Mesendoderm (in vitro differentiated cells): ENCODE data around the gene RARG.

Source experiments
- DNase-seq: peaks from one replicate; pipeline ENCODE4 v3.0.0; 2013
- H2AK5ac ChIP-seq: 2 replicates; pipeline ENCODE4 v1.6.1; 2013; ENCODE audit warnings: low read length, inconsistent platforms
- H2BK120ac ChIP-seq: 2 replicates; pipeline ENCODE4 v1.6.1; 2013; ENCODE audit warnings: low read depth, mild to moderate bottlenecking, low read length, moderate library complexity, mixed read lengths
- H2BK15ac ChIP-seq: replicated peaks from 2 replicates; pipeline ENCODE4 v1.6.1; 2013; ENCODE audit warnings: low read depth, mild to moderate bottlenecking, moderate library complexity
- H2BK5ac ChIP-seq: 2 replicates; pipeline ENCODE4 v1.6.1; 2013; ENCODE audit warnings: low read length, inconsistent platforms
- H3K18ac ChIP-seq: 2 replicates; pipeline ENCODE4 v1.6.1; 2013; ENCODE audit warnings: mild to moderate bottlenecking, low read length, mixed read lengths
- H3K23ac ChIP-seq: one replicate; pipeline ENCODE4 v1.6.1; 2013; ENCODE audit warnings: low read length
- H3K27ac ChIP-seq: 2 replicates; pipeline ENCODE4 v1.5.1; 2013; ENCODE audit warnings: low read depth, mild to moderate bottlenecking, inconsistent platforms, low read length, moderate library complexity
- H3K27me3 ChIP-seq: 2 replicates; pipeline ENCODE4 v1.6.1; 2013; ENCODE audit warnings: low read length, control low read depth, mild to moderate bottlenecking, inconsistent platforms; ENCODE audit not compliant: insufficient read depth, poor library complexity
- H3K36me3 ChIP-seq: 2 replicates; pipeline ENCODE4 v1.6.1; 2013; ENCODE audit warnings: low read length, inconsistent platforms; ENCODE audit not compliant: control insufficient read depth, insufficient read depth
- H3K4ac ChIP-seq: one replicate; pipeline ENCODE4 v1.6.1; 2013; ENCODE audit warnings: low read depth, mild to moderate bottlenecking, low read length, moderate library complexity
- H3K4me1 ChIP-seq: 2 replicates; pipeline ENCODE4 v1.6.1; 2013; ENCODE audit warnings: low read depth, low read length, inconsistent platforms; ENCODE audit not compliant: control insufficient read depth
- H3K4me2 ChIP-seq: 2 replicates; pipeline ENCODE4 v1.6.1; 2013; ENCODE audit warnings: low read length
- H3K4me3 ChIP-seq: 2 replicates; pipeline ENCODE4 v1.5.1; 2013; ENCODE audit warnings: mild to moderate bottlenecking, low read length
- H3K56ac ChIP-seq: one replicate; pipeline ENCODE4 v1.6.1; 2013; ENCODE audit warnings: low read length
- H3K79me1 ChIP-seq: 2 replicates; pipeline ENCODE4 v1.6.1; 2013; ENCODE audit warnings: low read length, inconsistent platforms
- H3K79me2 ChIP-seq: 2 replicates; pipeline ENCODE4 v1.6.1; 2013; ENCODE audit warnings: mild to moderate bottlenecking, low read length; ENCODE audit not compliant: control insufficient read depth, insufficient read depth
- H3K9ac ChIP-seq: 2 replicates; pipeline ENCODE4 v1.6.1; 2013; ENCODE audit warnings: low read length, inconsistent platforms
- H4K5ac ChIP-seq: one replicate; pipeline ENCODE4 v1.6.1; 2013; ENCODE audit warnings: low read length
- H4K8ac ChIP-seq: one replicate; pipeline ENCODE4 v1.6.1; 2013; ENCODE audit warnings: low read depth, mild to moderate bottlenecking, control low read depth, low read length, moderate library complexity
- WGBS: extraction: QIAGEN DNeasy Blood & Tissue Kit; methylation state at CpG from one replicate; pipeline ENCODE4 v1.1.7; 2013; ENCODE audit warnings: low lambda C conversion rate, missing lambda C conversion rate; ENCODE audit not compliant: insufficient coverage; ENCODE audit errors: extremely low coverage; 5-methylcytosine and 5-hydroxymethylcytosine counted together

The RARG gene

GRCh38 chr12:53196486-53196885 lies 35.5 kb downstream of the RARG start:
- H3K79me2 ChIP-seq = no peaks in the 10 kb centered on the region
- no peak overlapping the region for H4K8ac ChIP-seq
- no peaks in the 10 kb centered on the region for H3K27me3 ChIP-seq
- H3K18ac ChIP-seq = no peak overlapping the region
- no peak overlapping the region for H2BK5ac ChIP-seq
- no peak overlapping the region for H3K4ac ChIP-seq
- H2AK5ac ChIP-seq = no peak overlapping the region
- no peaks in the 10 kb centered on the region for H3K4me1 ChIP-seq
- H3K9ac ChIP-seq = no peak overlapping the region
- H3K36me3 ChIP-seq = no peaks in the 10 kb centered on the region
- no peak overlapping the region for H3K4me3 ChIP-seq
- H3K4me2 ChIP-seq = no peak overlapping the region
- no peak overlapping the region for H3K27ac ChIP-seq
- no peak overlapping the region for H4K5ac ChIP-seq
- WGBS = no CpG with 5 or more reads among the region's 14 CpGs
- DNase-seq = no peak
- H2BK15ac ChIP-seq = no peak overlapping the region
- H2BK120ac ChIP-seq = no peak overlapping the region
- no peaks in the 10 kb centered on the region for H3K79me1 ChIP-seq
- H3K56ac ChIP-seq = peak overlapping the region; percentile 15
- no peak overlapping the region for H3K23ac ChIP-seq

- no peaks in the 10 kb centered on the region for H3K27me3 ChIP-seq
- H4K5ac ChIP-seq = no peak overlapping the region
These were observed 36.2 kb downstream of the RARG start for GRCh38 chr12:53195516-53196420.

GRCh38 chr12:53194973-53195372 lies 37.0 kb downstream of the RARG start:
- H3K79me1 ChIP-seq = no peaks in the 10 kb centered on the region
- WGBS = no CpG with 5 or more reads among the region's 1 CpG
- H3K79me2 ChIP-seq = no peaks in the 10 kb centered on the region
- H3K27ac ChIP-seq = no peak overlapping the region
- H4K8ac ChIP-seq = no peak overlapping the region
- no peak overlapping the region for H3K4me3 ChIP-seq
- no peak overlapping the region for H2AK5ac ChIP-seq
- no peak overlapping the region for H2BK120ac ChIP-seq
- DNase-seq = no peak
- H3K23ac ChIP-seq = no peak overlapping the region
- no peak overlapping the region for H3K56ac ChIP-seq
- no peak overlapping the region for H2BK15ac ChIP-seq
- H3K27me3 ChIP-seq = no peaks in the 10 kb centered on the region
- no peak overlapping the region for H3K9ac ChIP-seq
- H3K36me3 ChIP-seq = no peaks in the 10 kb centered on the region
- H3K18ac ChIP-seq = no peak overlapping the region
- no peak overlapping the region for H2BK5ac ChIP-seq
- no peaks in the 10 kb centered on the region for H3K4me1 ChIP-seq
- no peak overlapping the region for H3K4ac ChIP-seq
- H3K4me2 ChIP-seq = no peak overlapping the region
- no peak overlapping the region for H4K5ac ChIP-seq

More at GRCh38 chr12:53195516-53196420, 36.2 kb downstream of the RARG start:
- H3K79me2 ChIP-seq = no peaks in the 10 kb centered on the region
- no peak for DNase-seq
- H3K4me2 ChIP-seq = no peak overlapping the region
- H3K4ac ChIP-seq = no peak overlapping the region
- no peak overlapping the region for H4K8ac ChIP-seq
- no peaks in the 10 kb centered on the region for H3K4me1 ChIP-seq
- H3K27ac ChIP-seq = no peak overlapping the region
- no peak overlapping the region for H2BK120ac ChIP-seq
- H3K9ac ChIP-seq = no peak overlapping the region
- no peak overlapping the region for H3K18ac ChIP-seq
- H2BK15ac ChIP-seq = no peak overlapping the region
- H3K79me1 ChIP-seq = no peaks in the 10 kb centered on the region
- H3K36me3 ChIP-seq = no peaks in the 10 kb centered on the region
- no peak overlapping the region for H3K4me3 ChIP-seq
- no CpG with 5 or more reads among the region's 10 CpGs for WGBS
- no peak overlapping the region for H3K23ac ChIP-seq
- H3K56ac ChIP-seq = no peak overlapping the region
- H2BK5ac ChIP-seq = no peak overlapping the region
- H2AK5ac ChIP-seq = no peak overlapping the region

GRCh38 chr12:53193985-53194716 lies 37.9 kb downstream of the RARG start:
- no peak overlapping the region for H3K4ac ChIP-seq
- DNase-seq = no peak
- H3K4me2 ChIP-seq = no peak overlapping the region
- H3K4me1 ChIP-seq = no peaks in the 10 kb centered on the region
- H2BK15ac ChIP-seq = no peak overlapping the region
- no peaks in the 10 kb centered on the region for H3K79me2 ChIP-seq
- no peak overlapping the region for H3K23ac ChIP-seq
- H3K56ac ChIP-seq = no peak overlapping the region
- no peak overlapping the region for H3K9ac ChIP-seq
- H2BK5ac ChIP-seq = no peak overlapping the region
- H3K27me3 ChIP-seq = no peaks in the 10 kb centered on the region
- H2AK5ac ChIP-seq = no peak overlapping the region
- H2BK120ac ChIP-seq = no peak overlapping the region
- no peak overlapping the region for H4K5ac ChIP-seq
- no peak overlapping the region for H3K18ac ChIP-seq
- H4K8ac ChIP-seq = no peak overlapping the region
- no peaks in the 10 kb centered on the region for H3K79me1 ChIP-seq
- no peaks in the 10 kb centered on the region for H3K36me3 ChIP-seq
- no CpG with 5 or more reads among the region's 11 CpGs for WGBS
- H3K4me3 ChIP-seq = no peak overlapping the region
- H3K27ac ChIP-seq = no peak overlapping the region

- Histone ChIP-seq H2BK15ac (no peak overlapping the region), H3K27me3 (no peaks in the 10 kb centered on the region), H3K4me2 (no peak overlapping the region), H3K9ac (no peak overlapping the region), H3K79me2 (no peaks in the 10 kb centered on the region), H3K79me1 (no peaks in the 10 kb centered on the region), H3K18ac (no peak overlapping the region), H3K23ac (no peak overlapping the region), H2BK120ac (no peak overlapping the region), H4K5ac (no peak overlapping the region), H3K27ac (no peak overlapping the region), H3K4me1 (no peaks in the 10 kb centered on the region), H2AK5ac (no peak overlapping the region), H3K56ac (no peak overlapping the region), H3K4me3 (no peak overlapping the region), H3K4ac (no peak overlapping the region), H3K36me3 (no peaks in the 10 kb centered on the region), H2BK5ac (no peak overlapping the region), H4K8ac (no peak overlapping the region)
- no CpG with 5 or more reads among the region's 9 CpGs for WGBS
- DNase-seq = no peak
These were observed 39.0 kb downstream of the RARG start for GRCh38 chr12:53193040-53193439.
